ENCODE measurements around the gene TRIM22. TPM values are rescaled to one million over a fixed set of nuclear protein-coding genes. Genes with fewer than 3 reads are reported as not detected.

TRIM22 gene
- total RNA-seq, 6 experiments from 2014 or later = 77.9 to 131 (median 118) TPM

GRCh38 chr11:5700421-5701054 is 10.9 kb downstream of the TRIM22 start:
- TF ChIP-seq CTCF (IDR thresholded peaks at IDR 0.05) = no peak
- H3K4me3 Mint-ChIP-seq = no peak overlapping the region
- no peak overlapping the region for H3K27ac Mint-ChIP-seq
- peaks cover 61% of the 10 kb centered on the region for H3K36me3 Mint-ChIP-seq (ENCODE audit: low read depth)
- peaks cover 21% of the 10 kb centered on the region; the same call in 1 of the 2 replicates for H3K4me1 Mint-ChIP-seq (ENCODE audit: low read depth)
- no peak for DNase-seq
- H3K27me3 Mint-ChIP-seq (ENCODE audit: insufficient read depth) = no peaks in the 10 kb centered on the region
- no peaks in the 10 kb centered on the region for H3K9me3 Mint-ChIP-seq

- no peak for TF ChIP-seq CTCF (IDR thresholded peaks at IDR 0.05)
- H3K36me3 Mint-ChIP-seq (ENCODE audit: low read depth) = peaks cover 61% of the 10 kb centered on the region
Measured at GRCh38 chr11:5701055-5701577, 11.5 kb downstream of the TRIM22 start.

GRCh38 chr11:5703741-5704536 is 14.3 kb downstream of the TRIM22 start:
- DNase-seq = no peak
- H3K4me3 Mint-ChIP-seq = no peak overlapping the region
- H3K27ac Mint-ChIP-seq = no peak overlapping the region
- no peaks in the 10 kb centered on the region for H3K9me3 Mint-ChIP-seq
- peaks cover 14% of the 10 kb centered on the region; the same call in 1 of the 2 replicates for H3K4me1 Mint-ChIP-seq (ENCODE audit: low read depth)
- H3K27me3 Mint-ChIP-seq (ENCODE audit: insufficient read depth) = peaks cover 1% of the 10 kb centered on the region; the same call in 1 of the 2 replicates
- no peak for TF ChIP-seq CTCF (IDR thresholded peaks at IDR 0.05)
- H3K36me3 Mint-ChIP-seq (ENCODE audit: low read depth) = peaks cover 55% of the 10 kb centered on the region

More at GRCh38 chr11:5701055-5701577, 11.5 kb downstream of the TRIM22 start:
- DNase-seq = no peak
- Mint-ChIP-seq H3K4me3 (no peak overlapping the region), H3K4me1 (ENCODE audit: low read depth) (peaks cover 17% of the 10 kb centered on the region; the same call in 1 of the 2 replicates), H3K27ac (no peak overlapping the region), H3K9me3 (no peaks in the 10 kb centered on the region), H3K27me3 (ENCODE audit: insufficient read depth) (no peaks in the 10 kb centered on the region)

- Mint-ChIP-seq H3K9me3 (no peaks in the 10 kb centered on the region), H3K4me3 (no peak overlapping the region), H3K36me3 (ENCODE audit: low read depth) (peaks cover 54% of the 10 kb centered on the region), H3K27me3 (ENCODE audit: insufficient read depth) (peaks cover 1% of the 10 kb centered on the region; the same call in 1 of the 2 replicates), H3K4me1 (ENCODE audit: low read depth) (peaks cover 14% of the 10 kb centered on the region; the same call in 1 of the 2 replicates), H3K27ac (0 out of 2 replicates have a peak overlapping the region, but pooled peaks have one; percentile 3)
- DNase-seq = no peak
- TF ChIP-seq CTCF (IDR thresholded peaks at IDR 0.05) = no peak
Measured at GRCh38 chr11:5705688-5706087, 16.1 kb downstream of the TRIM22 start.

GRCh38 chr11:5712507-5712906 is 22.9 kb downstream of the TRIM22 start:
- peaks cover 4% of the 10 kb centered on the region for H3K9me3 Mint-ChIP-seq
- no peak overlapping the region for H3K4me3 Mint-ChIP-seq
- peak; percentile 77 for TF ChIP-seq CTCF (IDR thresholded peaks at IDR 0.05)
- H3K27me3 Mint-ChIP-seq (ENCODE audit: insufficient read depth) = peaks cover 4% of the 10 kb centered on the region; the same call in 1 of the 2 replicates
- H3K4me1 Mint-ChIP-seq (ENCODE audit: low read depth) = no peaks in the 10 kb centered on the region
- DNase-seq = no peak
- H3K27ac Mint-ChIP-seq = no peak overlapping the region
- H3K36me3 Mint-ChIP-seq (ENCODE audit: low read depth) = peaks cover 18% of the 10 kb centered on the region
